Adrenal gland (tissue), 12 donors: ENCODE measurements around the gene ETFRF1. TPM values are rescaled to one million over a fixed set of nuclear protein-coding genes. Genes with fewer than 3 reads are reported as not detected.
A peak's percentile ranks its signal among the peaks of the same experiment; 100 is the strongest.

Experiments used
- DNase-seq, 7 donors: peaks; one replicate each; pipeline ENCODE4 v3.0.0-alpha.2; 2019 to 2020
- H3K27ac ChIP-seq, 5 donors: fragments of 200-600 bp; sonication (generic) in 4 of 5; 1 replicate in 3 of 5; 2 replicates in 2 of 5; pipeline versions ENCODE4 v1.5.1 to v1.8.0; 2016 to 2020; ENCODE audit warnings: mild to moderate bottlenecking in 1 of 5
- H3K27me3 ChIP-seq: fragments of 200-600 bp; 2 replicates; pipeline ENCODE4 v1.8.0; 2021
- H3K36me3 ChIP-seq, 2 donors: fragments of 200-600 bp; replicated peaks in 1 of 2; 1 replicate in 1 of 2; 2 replicates in 1 of 2; pipeline versions ENCODE4 v1.5.1 to v1.8.0; 2018 to 2022
- H3K4me1 ChIP-seq, 2 donors: fragments of 200-600 bp; replicated peaks in 1 of 2; 1 replicate in 1 of 2; 2 replicates in 1 of 2; pipeline versions ENCODE4 v1.5.1 to v1.8.0; 2018 to 2021
- H3K4me3 ChIP-seq, 4 donors: fragments of 200-600 bp; sonication (generic) in 3 of 4; one replicate each; pipeline ENCODE4 v1.5.1; 2016 to 2018
- H3K9me3 ChIP-seq, 3 donors: fragments of 200-600 bp; sonication (generic) in 1 of 3; replicated peaks in 1 of 3; 1 replicate in 2 of 3; 2 replicates in 1 of 3; pipeline versions ENCODE4 v1.5.1 to v1.8.0; 2016 to 2021
- POLR2A ChIP-seq, 2 donors: fragments of 450-650 bp; IDR thresholded peaks; one replicate each; pipeline ENCODE4 v1.6.1; 2017; ENCODE audit warnings: antibody characterized with exemption in 2 of 2, mild to moderate bottlenecking in 2 of 2, moderate library complexity in 1 of 2
- WGBS, 4 donors: extraction: QIAGEN DNeasy Blood & Tissue Kit in 2 of 4; methylation state at CpG; one replicate each; pipeline versions ENCODE4 v1.1.5 to v1.1.7; 2013 to 2017; 5-methylcytosine and 5-hydroxymethylcytosine counted together
- intact Hi-C, 2 donors: fragments of 100-400 bp; cut with DNase I; formaldehyde crosslinking; loops; one replicate each; pipeline versions ENCODE4 v1.14.1 to v1.15.0; 2022 to 2023
- polyA plus RNA-seq, 3 donors: library from polyadenylated mRNA; stranded (reverse); fragments of 200-250 nt in 2 of 3; fragments of 350-450 nt in 1 of 3; fragmentation: Illumina TruSeq in 1 of 3; extraction: RNeasy Lipid Tissue Mini Kit (QIAGEN cat#74804) in 1 of 3; gene quantifications; one replicate each; pipeline ENCODE4 v1.2.3, GENCODE V29; 2013 to 2014
- total RNA-seq, 9 donors: library from RNA; depleted of rRNA in 4 of 9; stranded (reverse); fragments of >200 nt in 4 of 9; fragments of 120-200 nt in 1 of 9; fragmentation: NEBNext Ultra II Directional in 1 of 9; extraction: Animal tissue kit (Norgen Biotek cat#: 25700) in 1 of 9; gene quantifications; one replicate each; pipeline versions ENCODE4 v1.1.0 to v1.2.4, GENCODE V29; 2013 to 2023
- TF ChIP-seq, protein P1 (sequence below), 6 experiments: fragments of 450-650 bp in 4 of 6; fragments of 200-600 bp in 2 of 6; sonication (generic) in 1 of 6; IDR thresholded peaks; 1 replicate in 5 of 6; 2 replicates in 1 of 6; pipeline versions ENCODE4 v1.5.1 to v1.8.0; 2016 to 2021; ENCODE audit warnings: antibody characterized with exemption in 6 of 6, mild to moderate bottlenecking in 2 of 6, moderate library complexity in 1 of 6
- donor health status: healthy with polysubstance abuse.
- donor health status: Bipolar disorder and iron deficiency.
- donor health status: DM: yes; HTN: yes; CAD: no.
- donor health status: DM: no; HTN: no; CAD: no.
- donor health status: DM: no; HTN: no; CAD: no.
- donor health status: DM: yes; HTN: yes; CAD: no.

The ETFRF1 gene
- total and polyA plus RNA-seq, 12 donors: 29.9 to 140 (median 52.6) TPM

GRCh38 chr12:25236190-25236589 lies 41.2 kb downstream of the ETFRF1 start:
- Histone ChIP-seq H3K27ac (peak overlapping the region in 3 of 5 donors; percentile 11 to 54 (median 34)), H3K27me3 (no peaks in the 10 kb centered on the region), H3K4me1 (peaks cover 7 to 9% of the 10 kb centered on the region in 2 donors), H3K36me3 (peaks cover 0 to 3% of the 10 kb centered on the region in 2 donors), H3K4me3 (no peak overlapping the region), H3K9me3 (no peaks in the 10 kb centered on the region)
- intact Hi-C loops: no loop called here
- peak in 6 of 7 donors; percentile 32 to 63 (median 60) for DNase-seq
- WGBS, 4 donors: 32 to 48% (median 42%) methylated on average over 1 of the region's 1 CpG
- TF ChIP-seq, protein P1, sequence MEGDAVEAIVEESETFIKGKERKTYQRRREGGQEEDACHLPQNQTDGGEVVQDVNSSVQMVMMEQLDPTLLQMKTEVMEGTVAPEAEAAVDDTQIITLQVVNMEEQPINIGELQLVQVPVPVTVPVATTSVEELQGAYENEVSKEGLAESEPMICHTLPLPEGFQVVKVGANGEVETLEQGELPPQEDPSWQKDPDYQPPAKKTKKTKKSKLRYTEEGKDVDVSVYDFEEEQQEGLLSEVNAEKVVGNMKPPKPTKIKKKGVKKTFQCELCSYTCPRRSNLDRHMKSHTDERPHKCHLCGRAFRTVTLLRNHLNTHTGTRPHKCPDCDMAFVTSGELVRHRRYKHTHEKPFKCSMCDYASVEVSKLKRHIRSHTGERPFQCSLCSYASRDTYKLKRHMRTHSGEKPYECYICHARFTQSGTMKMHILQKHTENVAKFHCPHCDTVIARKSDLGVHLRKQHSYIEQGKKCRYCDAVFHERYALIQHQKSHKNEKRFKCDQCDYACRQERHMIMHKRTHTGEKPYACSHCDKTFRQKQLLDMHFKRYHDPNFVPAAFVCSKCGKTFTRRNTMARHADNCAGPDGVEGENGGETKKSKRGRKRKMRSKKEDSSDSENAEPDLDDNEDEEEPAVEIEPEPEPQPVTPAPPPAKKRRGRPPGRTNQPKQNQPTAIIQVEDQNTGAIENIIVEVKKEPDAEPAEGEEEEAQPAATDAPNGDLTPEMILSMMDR (IDR thresholded peaks at IDR 0.05): no peak
- TF ChIP-seq POLR2A (IDR thresholded peaks at IDR 0.05): no peak

- Histone ChIP-seq H3K9me3 (no peaks in the 10 kb centered on the region), H3K27me3 (no peaks in the 10 kb centered on the region), H3K36me3 (peaks cover 0 to 3% of the 10 kb centered on the region in 2 donors), H3K4me1 (peaks cover 7 to 9% of the 10 kb centered on the region in 2 donors), H3K4me3 (no peak overlapping the region), H3K27ac (peak overlapping the region in 3 of 5 donors; percentile 11 to 54 (median 34))
- intact Hi-C loops: no loop called here
- 79 to 90% (median 88%) methylated on average over 4 of the region's 4 CpGs for WGBS, 4 donors
- DNase-seq: no peak
- TF ChIP-seq POLR2A (IDR thresholded peaks at IDR 0.05): no peak
- TF ChIP-seq, protein P1 (IDR thresholded peaks at IDR 0.05): no peak
Observed at GRCh38 chr12:25236626-25237025, 41.6 kb downstream of the ETFRF1 start.

- Histone ChIP-seq H3K4me1 (peaks cover 1 to 3% of the 10 kb centered on the region in 2 donors), H3K36me3 (no peaks in the 10 kb centered on the region), H3K27me3 (no peaks in the 10 kb centered on the region), H3K4me3 (no peak overlapping the region), H3K9me3 (no peaks in the 10 kb centered on the region), H3K27ac (no peak overlapping the region)
- WGBS, 4 donors: 31 to 38% (median 36%) methylated on average over 6 of the region's 6 CpGs
- no peak for TF ChIP-seq POLR2A (IDR thresholded peaks at IDR 0.05)
- TF ChIP-seq, protein P1 (IDR thresholded peaks at IDR 0.05): peak; percentile 51 to 74 (median 62)
- intact Hi-C loops: no loop called here
- peak in 1 of 7 donors; percentile 18 for DNase-seq
Observed at GRCh38 chr12:25241167-25242020, 46.4 kb downstream of the ETFRF1 start.

DNA sequence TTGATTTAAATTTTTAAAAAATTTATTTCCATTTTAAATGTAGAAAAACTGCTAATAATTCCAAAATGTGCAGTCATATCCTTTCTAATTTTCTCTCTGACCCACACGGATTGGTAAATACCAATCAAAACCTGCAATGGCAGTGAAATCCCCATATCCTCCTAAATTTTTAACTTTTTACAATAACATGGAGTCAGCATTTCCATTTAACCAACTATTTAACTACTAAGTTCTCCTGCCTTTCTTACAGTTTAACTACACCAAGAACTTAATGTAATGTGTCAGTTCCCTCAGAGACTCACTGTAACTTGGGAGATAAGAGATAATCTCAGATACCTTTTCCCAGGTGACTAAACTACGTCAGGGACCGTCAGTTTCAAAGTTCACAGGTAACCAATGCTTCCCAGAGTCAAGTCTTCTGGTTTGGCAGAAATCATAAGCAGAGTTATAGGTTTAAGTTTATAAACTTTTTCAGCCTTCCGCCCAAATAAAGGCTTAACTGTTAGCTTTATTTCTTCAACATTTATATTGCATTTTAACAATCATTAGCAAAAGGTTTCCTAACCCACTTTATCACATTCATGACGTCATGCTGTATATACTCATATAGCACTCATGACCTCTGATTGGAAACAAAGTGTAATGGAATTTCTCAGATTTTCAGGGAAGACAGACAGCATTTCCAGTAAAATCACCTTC lies 48.1 kb downstream of the ETFRF1 start:
- Histone ChIP-seq H3K9me3 (no peaks in the 10 kb centered on the region), H3K27me3 (no peaks in the 10 kb centered on the region), H3K36me3 (no peaks in the 10 kb centered on the region), H3K4me3 (no peak overlapping the region), H3K4me1 (no peaks in the 10 kb centered on the region), H3K27ac (no peak overlapping the region)
- intact Hi-C loops: no loop called here
- 81 to 85% (median 83%) methylated on average over 5 of the region's 5 CpGs for WGBS, 4 donors
- no peak for TF ChIP-seq POLR2A (IDR thresholded peaks at IDR 0.05)
- TF ChIP-seq, protein P1 (IDR thresholded peaks at IDR 0.05): no peak
- no peak for DNase-seq
